HPDE6-E6E7 (cell line): ENCODE data around the gene DCN.

Experiments used
- DNase-seq: peaks from one replicate; pipeline ENCODE4 v3.0.0; 2011; ENCODE audit warnings: missing footprints; ENCODE audit errors: extremely low spot score

DCN gene

GRCh38 chr12:91138337-91138920 is 44.2 kb downstream of the DCN start:
- DNase-seq = no peak

DNA sequence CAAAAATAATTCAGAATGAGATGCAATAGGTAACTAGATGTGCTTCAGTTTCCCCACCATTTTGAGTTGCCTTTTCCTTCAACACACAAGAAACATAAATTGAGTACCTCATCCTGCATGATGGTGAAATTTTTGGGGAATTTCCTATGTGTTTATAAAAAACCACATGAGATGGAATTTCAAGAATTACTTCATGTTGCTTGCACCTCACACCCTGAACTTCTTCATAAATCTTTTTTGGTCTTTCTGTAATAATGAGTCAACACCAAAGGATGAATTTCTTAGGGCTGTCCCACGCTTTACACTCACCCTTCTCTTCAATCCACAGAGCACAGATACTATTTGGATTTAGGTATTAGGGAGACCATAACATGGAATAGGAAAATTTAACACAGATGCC is 48.7 kb downstream of the DCN start:
- DNase-seq = no peak

- no peak for DNase-seq
These were observed 52.8 kb downstream of the DCN start for GRCh38 chr12:91129662-91130362.

DNA sequence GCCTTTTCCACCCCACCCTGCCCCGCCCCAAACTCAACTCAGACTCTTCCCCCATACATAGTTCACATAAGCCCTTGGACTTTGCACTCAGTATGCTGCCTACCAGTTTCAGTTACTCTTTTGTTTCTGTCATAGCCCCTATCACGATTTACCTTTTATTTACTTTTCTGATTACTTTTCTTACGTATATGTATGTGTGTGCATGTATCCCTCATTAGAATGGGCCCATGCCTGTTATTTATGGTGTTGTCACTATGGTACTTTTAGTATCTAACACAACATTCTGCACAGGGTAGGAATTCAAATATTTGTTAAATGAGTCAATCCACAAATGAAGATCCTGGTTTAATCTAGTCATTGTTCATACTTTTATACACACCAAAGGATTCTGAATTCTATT is 54.9 kb downstream of the DCN start:
- no peak for DNase-seq

GRCh38 chr12:91127306-91127705 is 55.3 kb downstream of the DCN start:
- no peak for DNase-seq

DNA sequence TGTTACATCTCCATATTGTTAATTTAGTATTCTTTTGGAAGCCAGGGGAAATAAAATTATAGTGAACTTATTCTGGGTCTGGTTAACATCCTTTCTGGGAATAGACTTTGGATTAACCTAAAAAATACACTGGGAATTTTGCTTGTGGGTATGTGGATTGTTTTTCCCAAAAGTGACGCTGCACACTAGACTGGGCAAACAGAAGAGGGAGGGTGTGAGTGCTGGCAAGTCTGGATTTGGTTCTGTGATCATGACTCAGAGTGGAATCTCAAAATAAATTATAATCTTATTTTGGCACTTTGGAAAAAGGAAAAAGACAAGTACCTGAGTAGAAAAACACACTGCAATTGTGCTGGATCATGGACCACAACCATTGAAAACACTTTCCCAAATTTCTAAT is 56.1 kb downstream of the DCN start:
- DNase-seq = no peak

DNA sequence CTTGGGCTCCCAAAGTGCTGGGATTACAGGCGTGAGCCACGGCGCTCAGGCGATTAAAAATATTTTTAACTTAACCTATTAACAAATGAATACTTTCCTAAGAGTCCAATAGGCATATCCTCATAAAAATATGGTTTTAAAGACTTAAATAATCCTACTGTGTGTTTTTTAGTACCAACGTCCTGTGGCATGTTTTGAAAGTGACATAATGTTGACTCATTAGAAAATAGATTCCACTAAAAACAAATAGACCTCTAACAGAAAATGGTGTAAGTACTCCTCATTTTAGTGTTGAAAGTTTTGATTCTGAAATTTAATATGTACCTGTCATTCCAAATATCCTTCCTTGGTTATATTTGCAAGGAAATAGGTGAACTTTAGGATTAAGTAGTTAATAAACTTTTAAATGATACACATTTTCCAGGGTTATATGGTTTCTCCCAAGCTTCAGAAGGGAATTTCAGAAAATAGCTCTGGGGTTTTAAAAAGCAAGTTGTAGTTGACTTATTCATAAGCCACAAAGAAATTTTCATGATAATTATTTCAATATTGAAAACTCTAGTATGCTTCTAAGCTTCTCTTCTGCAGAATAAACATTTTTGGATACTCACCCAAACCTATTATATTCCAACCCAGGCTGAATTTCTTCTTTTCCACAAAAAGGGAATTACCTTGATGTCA is 59.2 kb downstream of the DCN start:
- no peak for DNase-seq

DNA sequence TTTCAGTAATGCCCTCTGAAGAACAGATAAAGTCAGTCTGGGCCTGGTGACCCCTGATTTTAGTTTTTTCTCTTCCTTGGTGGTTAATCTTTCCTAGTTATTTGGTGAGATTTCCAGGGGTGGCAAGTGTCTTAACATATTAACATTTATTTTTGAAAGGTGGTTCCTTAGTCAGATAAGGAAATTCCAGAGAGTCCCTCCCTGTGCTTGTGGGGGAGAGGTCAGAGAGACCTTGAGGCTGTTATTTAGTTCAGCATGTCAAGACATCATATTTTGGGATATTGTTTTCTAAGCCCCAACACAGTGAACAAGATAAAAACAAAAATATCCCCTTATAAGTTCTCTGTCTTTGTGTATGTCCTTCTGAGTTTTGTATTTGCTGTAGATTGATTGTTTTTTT is 61.8 kb downstream of the DCN start:
- no peak for DNase-seq

DNA sequence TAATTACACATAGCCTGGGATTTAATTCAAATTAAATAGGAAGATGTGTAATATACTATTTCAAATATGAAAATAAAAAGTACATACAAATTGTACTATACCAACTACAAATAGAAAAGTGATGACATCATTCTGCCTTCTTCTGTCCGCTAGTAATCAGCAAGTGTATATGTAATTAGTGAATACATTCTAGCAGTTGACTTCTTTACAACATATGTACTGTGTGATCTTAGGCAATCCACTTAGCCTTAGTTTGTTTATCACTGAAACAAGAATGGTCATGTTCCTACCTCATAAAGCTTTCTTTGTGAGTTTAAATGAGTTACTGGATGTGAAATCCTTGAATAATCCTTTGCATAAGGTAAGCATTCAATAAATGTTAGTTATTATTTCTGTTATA is 63.5 kb downstream of the DCN start:
- DNase-seq = no peak

GRCh38 chr12:91113621-91114020 is 69.0 kb downstream of the DCN start:
- no peak for DNase-seq

DNA sequence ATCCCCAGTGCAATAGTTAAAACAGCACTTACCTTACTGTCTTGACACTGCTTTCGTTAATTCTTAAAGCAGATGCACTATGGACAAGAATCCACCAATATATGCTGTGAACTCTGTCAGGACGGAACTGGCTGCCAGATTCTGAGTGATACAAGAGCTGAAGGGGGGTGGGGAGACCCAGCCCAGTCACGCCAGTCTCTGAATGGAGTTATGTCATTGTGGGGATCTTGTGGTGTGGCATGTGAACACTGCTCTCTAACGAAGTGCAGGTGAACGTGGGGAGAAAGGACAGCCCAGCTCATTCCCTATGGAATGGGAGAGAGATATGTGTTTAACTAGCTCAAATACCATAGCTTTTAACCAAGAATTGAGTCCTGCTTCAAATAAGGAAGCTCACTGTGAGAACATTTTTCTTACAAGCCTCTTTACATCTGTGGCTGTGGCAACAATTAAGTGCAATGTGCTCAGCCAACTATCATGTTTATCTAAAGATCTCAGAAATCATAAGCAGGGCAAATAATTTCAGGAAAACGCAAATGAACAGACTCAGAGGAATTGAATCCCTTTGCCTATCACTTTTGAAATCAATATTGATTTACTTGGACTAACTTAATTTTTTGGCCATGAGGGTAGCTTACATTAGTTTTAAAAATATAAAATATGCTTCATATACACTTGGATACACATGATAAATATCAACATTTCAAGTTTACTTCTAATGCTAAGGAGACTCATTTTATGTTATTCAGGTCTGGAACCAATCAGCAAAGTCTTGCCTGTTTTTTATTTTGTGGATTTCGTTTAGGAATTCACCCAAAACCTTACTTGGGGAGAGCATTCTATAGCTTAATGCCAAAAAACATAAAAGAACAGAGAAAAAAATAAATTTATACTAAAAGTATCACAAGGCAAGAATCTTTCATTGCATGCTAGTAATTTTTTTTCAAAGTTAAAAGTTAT is 71.0 kb downstream of the DCN start, which contains the start of gene LUM:
LUM (minus strand) TSS at position 129 of the 960 bp plus-strand sequence. CDS start 2,515 bp downstream, outside the sequence.
- no peak for DNase-seq

DNA sequence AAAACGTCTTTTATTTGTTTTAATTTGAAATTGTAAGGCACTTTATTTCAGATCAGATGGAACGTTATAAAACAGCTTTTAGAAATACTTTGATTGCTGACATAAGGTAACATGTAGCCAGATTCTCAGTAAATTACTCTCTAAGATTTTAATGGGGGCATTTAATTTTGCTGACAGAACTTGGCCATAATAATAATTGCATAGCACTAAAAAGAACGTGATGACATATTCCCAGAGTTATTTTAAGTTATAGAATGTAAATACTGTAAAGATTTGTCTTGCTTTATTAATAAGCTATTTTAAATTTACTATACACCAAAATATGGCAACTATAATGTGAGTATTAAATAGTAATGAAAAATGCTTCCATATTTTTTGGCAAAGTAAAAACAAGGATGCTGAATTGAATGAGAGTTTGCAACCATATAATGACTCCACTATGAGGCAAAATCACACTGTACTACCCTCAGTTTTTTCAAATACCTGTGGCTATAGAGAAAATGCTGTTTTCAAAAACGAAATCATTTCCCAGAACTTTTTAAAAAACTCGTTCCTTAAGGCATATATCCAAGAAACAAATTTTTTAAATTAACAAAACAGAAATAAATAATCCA is 72.2 kb downstream of the DCN start:
- no peak for DNase-seq

DNA sequence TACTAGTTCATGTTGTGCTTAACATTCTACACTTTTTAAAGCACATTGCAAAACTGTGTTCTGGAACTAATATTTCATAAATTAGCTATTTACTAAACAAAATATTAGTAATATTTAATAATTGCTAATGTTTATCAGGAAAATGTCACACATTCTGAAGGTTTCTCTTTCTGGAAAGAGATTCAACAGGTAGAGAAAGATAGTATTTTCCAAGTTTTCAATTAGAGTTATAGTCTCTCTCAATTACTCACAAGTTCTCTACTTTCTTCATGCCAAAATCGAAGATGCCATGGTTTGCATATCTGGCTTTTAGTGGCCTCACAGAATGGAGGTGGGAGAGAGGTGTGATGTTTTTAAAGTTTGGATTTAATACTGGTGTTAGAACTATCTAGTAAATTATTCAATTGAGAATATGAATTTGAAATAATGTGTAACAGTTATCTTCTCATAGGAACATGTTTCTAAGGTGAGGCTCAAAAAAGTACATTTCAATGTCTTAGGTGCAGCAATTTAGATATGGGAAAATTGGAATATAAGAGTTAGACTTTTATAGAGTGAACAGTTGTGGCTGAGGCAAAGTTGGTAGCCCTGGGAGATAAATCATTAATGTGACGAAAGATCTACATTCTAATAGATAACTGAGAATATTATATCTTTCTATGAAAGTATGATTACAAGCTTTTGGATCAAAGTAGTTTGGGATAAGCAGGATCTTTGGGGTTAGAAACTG is 72.9 kb downstream of the DCN start:
- no peak for DNase-seq

DNA sequence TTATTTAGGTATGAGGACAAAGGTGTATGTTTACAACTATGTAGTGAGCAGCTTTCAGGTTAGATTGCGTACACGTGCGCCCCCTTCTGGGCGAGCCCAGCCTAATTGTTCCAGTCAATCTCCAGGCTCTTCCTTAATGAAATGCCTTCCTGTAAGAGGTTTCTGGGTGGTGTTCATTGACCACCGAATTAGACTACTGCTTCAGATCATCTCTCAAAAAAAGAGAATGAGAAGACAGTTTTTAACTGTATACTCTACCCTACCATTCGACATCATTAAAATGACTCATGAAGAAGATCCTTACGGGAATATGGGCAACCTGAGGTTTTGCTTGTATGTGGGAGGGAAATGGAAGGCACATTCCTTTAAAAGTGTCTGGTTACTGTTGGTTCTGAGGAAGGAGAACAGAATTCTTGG is 73.5 kb downstream of the DCN start:
- DNase-seq = no peak

- DNase-seq = no peak
These were observed 74.3 kb downstream of the DCN start for GRCh38 chr12:91108196-91108755.

DNA sequence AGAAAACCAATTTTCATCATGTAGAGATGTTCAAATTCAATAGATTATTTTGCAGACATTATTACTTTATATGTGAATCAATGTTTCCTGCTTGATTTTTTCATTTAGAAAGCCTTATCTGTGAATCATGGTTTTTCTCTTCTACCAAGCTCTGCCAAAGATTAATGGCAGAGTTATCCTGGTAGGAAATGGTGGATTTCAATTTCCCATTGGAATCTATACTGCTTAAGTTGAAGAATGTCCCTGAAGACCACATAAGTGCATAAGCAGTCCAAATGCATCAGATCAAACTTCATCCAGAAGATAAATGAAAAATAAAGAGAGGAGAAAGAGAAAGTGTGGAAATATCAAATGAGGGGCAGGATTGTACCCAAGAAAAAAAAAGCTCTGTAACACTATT is 76.3 kb downstream of the DCN start:
- DNase-seq = no peak

DNA sequence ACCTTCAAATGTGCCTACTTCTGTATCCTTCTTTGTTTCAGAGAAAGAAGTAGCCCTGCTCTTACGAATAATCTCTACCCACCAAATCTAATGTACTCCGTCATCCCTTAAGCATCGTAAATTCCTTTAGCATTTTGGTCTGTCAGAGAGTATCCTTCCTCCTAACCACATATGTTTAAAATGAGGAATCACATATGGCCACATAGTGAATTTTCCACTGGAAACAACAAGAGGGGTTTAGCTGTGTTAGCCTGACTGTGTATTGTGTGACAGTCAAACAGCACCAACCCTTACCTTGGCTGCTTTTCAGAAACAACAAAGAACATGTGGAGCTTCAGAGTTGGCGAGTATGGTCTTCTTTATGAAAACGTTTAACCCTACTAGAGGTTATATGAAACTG is 76.8 kb downstream of the DCN start:
- no peak for DNase-seq

- no peak for DNase-seq
These were observed 77.7 kb downstream of the DCN start for GRCh38 chr12:91104812-91105466.

GRCh38 chr12:91103624-91104023 is 79.0 kb downstream of the DCN start:
- DNase-seq = no peak

DNA sequence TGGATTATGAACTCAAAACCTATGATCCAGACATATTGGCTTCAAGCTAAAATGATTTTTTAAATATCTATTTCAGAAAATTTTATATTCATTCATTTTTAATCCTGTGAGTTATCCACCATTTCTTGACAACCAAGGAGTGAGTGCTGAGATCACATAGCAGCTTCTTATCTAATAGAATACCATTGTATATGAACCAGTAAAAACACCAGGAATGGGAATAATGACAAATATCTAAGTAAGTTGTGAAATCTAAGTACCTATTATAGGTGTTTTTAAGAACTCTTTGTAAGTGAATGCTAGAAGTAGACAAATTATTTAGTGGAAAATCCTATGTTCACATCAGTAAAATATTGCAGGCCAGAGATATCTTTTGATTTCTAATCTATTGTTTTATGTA is 79.5 kb downstream of the DCN start:
- no peak for DNase-seq
